Tongue (tissue), 3 donors: ENCODE results near the gene RPL36AL. TPM values are rescaled to one million over a fixed set of nuclear protein-coding genes. Genes with fewer than 3 reads are reported as not detected.

Experiments
- DNase-seq: peaks from one replicate; pipeline ENCODE4 v3.0.0-alpha.2; 2015
- small RNA-seq: library from RNA; depleted of rRNA; stranded (forward); fragments of <200 nt; gene quantifications from one replicate; pipeline ENCODE3, GENCODE V24; 2014; ENCODE audit warnings: low replicate concordance
- total RNA-seq: library from RNA; depleted of rRNA; stranded (reverse); fragments of >200 nt; gene quantifications from one replicate; pipeline ENCODE4 v1.2.3, GENCODE V29; 2014

The RPL36AL gene
- total RNA-seq, 1 donor from 2014 or later = 123 TPM

GRCh38 chr14:49581209-49582112, 39.0 kb downstream of the RPL36AL start:
- no peak for DNase-seq

- no peak for DNase-seq
These were observed 40.6 kb downstream of the RPL36AL start for GRCh38 chr14:49579841-49580240.

- no peak for DNase-seq
These were observed 42.3 kb downstream of the RPL36AL start for GRCh38 chr14:49578141-49578540.

GRCh38 chr14:49574038-49574437, 46.4 kb downstream of the RPL36AL start:
- no peak for DNase-seq

- no peak for DNase-seq
These were observed 51.1 kb downstream of the RPL36AL start for GRCh38 chr14:49569281-49569680.

Small RNA genes within 50 kb of the gene (small RNA-seq; reads per million reads assigned to genes)
- not detected for gene AL139099.3
- not detected for gene AL139099.4
- not detected for gene RF00019

Other genes with a start within 250 kb of the RPL36AL start
- 4,272 TPM for gene RPS29, start 34.2 kb downstream of the RPL36AL start, total RNA-seq
- 9.6 TPM for gene LRR1, start 21.7 kb downstream of the RPL36AL start, total RNA-seq
- 30.7 TPM for gene MGAT2, start 173 bp upstream of the RPL36AL start, total RNA-seq
- 10.5 TPM for gene DNAAF2, start 14.6 kb upstream of the RPL36AL start, total RNA-seq
- gene POLE2, start 67.6 kb upstream of the RPL36AL start, total RNA-seq = 8.0 TPM
- gene KLHDC1, start 72.5 kb upstream of the RPL36AL start, total RNA-seq = 10.9 TPM
- gene KLHDC2, start 147.5 kb upstream of the RPL36AL start, total RNA-seq = 94.7 TPM
- gene NEMF, start 232.2 kb upstream of the RPL36AL start, total RNA-seq = 93.7 TPM